ENCODE measurements around the gene IL3. TPM values are rescaled to one million over a fixed set of nuclear protein-coding genes. Genes with fewer than 3 reads are reported as not detected.
A peak's percentile ranks its signal among the peaks of the same experiment; 100 is the strongest.

Gene IL3
- total and polyA plus RNA-seq, 9 of the 15 experiments (the other 6 are each of a cell fraction or from before 2014, with no cell fraction given) = not detected

DNA sequence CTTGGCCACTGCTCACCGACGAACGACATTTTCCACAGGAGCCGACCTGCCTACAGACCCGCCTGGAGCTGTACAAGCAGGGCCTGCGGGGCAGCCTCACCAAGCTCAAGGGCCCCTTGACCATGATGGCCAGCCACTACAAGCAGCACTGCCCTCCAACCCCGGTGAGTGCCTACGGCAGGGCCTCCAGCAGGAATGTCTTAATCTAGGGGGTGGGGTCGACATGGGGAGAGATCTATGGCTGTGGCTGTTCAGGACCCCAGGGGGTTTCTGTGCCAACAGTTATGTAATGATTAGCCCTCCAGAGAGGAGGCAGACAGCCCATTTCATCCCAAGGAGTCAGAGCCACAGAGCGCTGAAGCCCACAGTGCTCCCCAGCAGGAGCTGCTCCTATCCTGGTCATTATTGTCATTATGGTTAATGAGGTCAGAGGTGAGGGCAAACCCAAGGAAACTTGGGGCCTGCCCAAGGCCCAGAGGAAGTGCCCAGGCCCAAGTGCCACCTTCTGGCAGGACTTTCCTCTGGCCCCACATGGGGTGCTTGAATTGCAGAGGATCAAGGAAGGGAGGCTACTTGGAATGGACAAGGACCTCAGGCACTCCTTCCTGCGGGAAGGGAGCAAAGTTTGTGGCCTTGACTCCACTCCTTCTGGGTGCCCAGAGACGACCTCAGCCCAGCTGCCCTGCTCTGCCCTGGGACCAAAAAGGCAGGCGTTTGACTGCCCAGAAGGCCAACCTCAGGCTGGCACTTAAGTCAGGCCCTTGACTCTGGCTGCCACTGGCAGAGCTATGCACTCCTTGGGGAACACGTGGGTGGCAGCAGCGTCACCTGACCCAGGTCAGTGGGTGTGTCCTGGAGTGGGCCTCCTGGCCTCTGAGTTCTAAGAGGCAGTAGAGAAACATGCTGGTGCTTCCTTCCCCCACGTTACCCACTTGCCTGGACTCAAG, 14.6 kb downstream of the IL3 start:
- no peaks in the 10 kb centered on the region for H4K20me1 ChIP-seq (replicated peaks; ENCODE audit: control insufficient read depth, insufficient read depth, low read length)
- ATAC-seq = peak; percentile 63
- H3K79me2 ChIP-seq (ENCODE audit: control insufficient read depth, insufficient read depth, low read length) = no peaks in the 10 kb centered on the region
- no peaks in the 10 kb centered on the region for H3K9me3 ChIP-seq (replicated peaks; ENCODE audit: control insufficient read depth, insufficient read depth, low read depth, low read length)
- intact Hi-C loops (cut with micrococcal nuclease) = loop anchor here (5.0 kb wide), 1 partner anchor 37 kb away; no protein-coding TSS in a partner anchor
- no peaks in the 10 kb centered on the region for H3K9me1 ChIP-seq (ENCODE audit: control insufficient read depth, insufficient read depth, low read length)
- peak; percentile 53 to 72 (median 66) for DNase-seq (ENCODE audit: extremely low read depth in 1 of 4, low spot score in 3 of 4)
- POLR2A ChIA-PET = interaction anchor here (0.6 to 1.1 kb wide), 6 partner anchors 10 to 302 kb away, joined by 3 to 4 read pairs (median 4); no protein-coding TSS in a partner anchor
- H3K27me3 ChIP-seq (ENCODE audit: control insufficient read depth in 2 of 2, insufficient read depth in 2 of 2, low read length in 2 of 2) = no peaks in the 10 kb centered on the region
- peaks cover 26 to 50% of the 10 kb centered on the region in 2 experiments for H3K4me1 ChIP-seq (replicated peaks in 1 of 2; ENCODE audit: control insufficient read depth in 2 of 2, insufficient read depth in 2 of 2, low read length in 2 of 2)
- no peak overlapping the region for H3K27ac ChIP-seq (ENCODE audit: extremely low read depth, low read depth, low read length)
- peak; percentile 44 for FAIRE-seq
- H3K36me3 ChIP-seq (ENCODE audit: control insufficient read depth, insufficient read depth, low read length) = no peaks in the 10 kb centered on the region
- 65% methylated on average over 11 of the region's 16 CpGs for WGBS (ENCODE audit: insufficient coverage, low coverage, missing lambda C conversion rate)
- no peak overlapping the region for H3K4me2 ChIP-seq (ENCODE audit: insufficient read depth, low read length)
- in situ Hi-C loops (cut with MboI) = loop anchor here (25.0 kb wide), 1 partner anchor 312 kb away; no protein-coding TSS in a partner anchor
- H2AFZ ChIP-seq (ENCODE audit: low read depth, low read length) = peak overlapping the region; percentile 21; the same call in 1 of the 2 replicates
- no TSS peak for BruUV-seq (replicated peaks)
- CTCF ChIA-PET (ENCODE audit: low intra/inter-chr PET ratio) = no interaction called here
- peak overlapping the region in 1 of 2 experiments; percentile 83; a peak in 2 of 4 replicates for H3K9ac ChIP-seq (ENCODE audit: insufficient read depth in 1 of 2, low read depth in 2 of 2, low read length in 2 of 2)
- H3K4me3 ChIP-seq = no peak overlapping the region
- peak; percentile 19; the same call in 1 of the 2 replicates for TF ChIP-seq BHLHE40 (IDR thresholded peaks at IDR 0.05; ENCODE audit: low read length)
- peak; percentile 43; the same call in 1 of the 2 replicates for TF ChIP-seq NR2C1 (IDR thresholded peaks at IDR 0.05)
- TF ChIP-seq NR2C1 (tag; IDR thresholded peaks at IDR 0.05) = 0 out of 2 replicates have a peak, but pooled peaks have one; percentile 72
- TF ChIP-seq PHF20 (IDR thresholded peaks at IDR 0.05; ENCODE audit: partially characterized antibody) = no peak
- no peak for TF ChIP-seq ZNF3 (CRISPR knock-in tag; IDR thresholded peaks at IDR 0.05)
- no peak for TF ChIP-seq POLR2AphosphoS2 (IDR thresholded peaks at IDR 0.05; ENCODE audit: low read length)
- TF ChIP-seq, protein P1, sequence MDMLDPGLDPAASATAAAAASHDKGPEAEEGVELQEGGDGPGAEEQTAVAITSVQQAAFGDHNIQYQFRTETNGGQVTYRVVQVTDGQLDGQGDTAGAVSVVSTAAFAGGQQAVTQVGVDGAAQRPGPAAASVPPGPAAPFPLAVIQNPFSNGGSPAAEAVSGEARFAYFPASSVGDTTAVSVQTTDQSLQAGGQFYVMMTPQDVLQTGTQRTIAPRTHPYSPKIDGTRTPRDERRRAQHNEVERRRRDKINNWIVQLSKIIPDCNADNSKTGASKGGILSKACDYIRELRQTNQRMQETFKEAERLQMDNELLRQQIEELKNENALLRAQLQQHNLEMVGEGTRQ (CRISPR knock-in tag; IDR thresholded peaks at IDR 0.05) = peak; percentile 84
- TF ChIP-seq, protein P2, sequence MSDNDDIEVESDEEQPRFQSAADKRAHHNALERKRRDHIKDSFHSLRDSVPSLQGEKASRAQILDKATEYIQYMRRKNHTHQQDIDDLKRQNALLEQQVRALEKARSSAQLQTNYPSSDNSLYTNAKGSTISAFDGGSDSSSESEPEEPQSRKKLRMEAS (CRISPR knock-in tag; IDR thresholded peaks at IDR 0.05) = peak; percentile 68
- TF ChIP-seq, protein P3, sequence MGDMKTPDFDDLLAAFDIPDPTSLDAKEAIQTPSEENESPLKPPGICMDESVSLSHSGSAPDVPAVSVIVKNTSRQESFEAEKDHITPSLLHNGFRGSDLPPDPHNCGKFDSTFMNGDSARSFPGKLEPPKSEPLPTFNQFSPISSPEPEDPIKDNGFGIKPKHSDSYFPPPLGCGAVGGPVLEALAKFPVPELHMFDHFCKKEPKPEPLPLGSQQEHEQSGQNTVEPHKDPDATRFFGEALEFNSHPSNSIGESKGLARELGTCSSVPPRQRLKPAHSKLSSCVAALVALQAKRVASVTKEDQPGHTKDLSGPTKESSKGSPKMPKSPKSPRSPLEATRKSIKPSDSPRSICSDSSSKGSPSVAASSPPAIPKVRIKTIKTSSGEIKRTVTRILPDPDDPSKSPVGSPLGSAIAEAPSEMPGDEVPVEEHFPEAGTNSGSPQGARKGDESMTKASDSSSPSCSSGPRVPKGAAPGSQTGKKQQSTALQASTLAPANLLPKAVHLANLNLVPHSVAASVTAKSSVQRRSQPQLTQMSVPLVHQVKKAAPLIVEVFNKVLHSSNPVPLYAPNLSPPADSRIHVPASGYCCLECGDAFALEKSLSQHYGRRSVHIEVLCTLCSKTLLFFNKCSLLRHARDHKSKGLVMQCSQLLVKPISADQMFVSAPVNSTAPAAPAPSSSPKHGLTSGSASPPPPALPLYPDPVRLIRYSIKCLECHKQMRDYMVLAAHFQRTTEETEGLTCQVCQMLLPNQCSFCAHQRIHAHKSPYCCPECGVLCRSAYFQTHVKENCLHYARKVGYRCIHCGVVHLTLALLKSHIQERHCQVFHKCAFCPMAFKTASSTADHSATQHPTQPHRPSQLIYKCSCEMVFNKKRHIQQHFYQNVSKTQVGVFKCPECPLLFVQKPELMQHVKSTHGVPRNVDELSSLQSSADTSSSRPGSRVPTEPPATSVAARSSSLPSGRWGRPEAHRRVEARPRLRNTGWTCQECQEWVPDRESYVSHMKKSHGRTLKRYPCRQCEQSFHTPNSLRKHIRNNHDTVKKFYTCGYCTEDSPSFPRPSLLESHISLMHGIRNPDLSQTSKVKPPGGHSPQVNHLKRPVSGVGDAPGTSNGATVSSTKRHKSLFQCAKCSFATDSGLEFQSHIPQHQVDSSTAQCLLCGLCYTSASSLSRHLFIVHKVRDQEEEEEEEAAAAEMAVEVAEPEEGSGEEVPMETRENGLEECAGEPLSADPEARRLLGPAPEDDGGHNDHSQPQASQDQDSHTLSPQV (IDR thresholded peaks at IDR 0.05) = peak; percentile 81
- TF ChIP-seq CBX8 (IDR thresholded peaks at IDR 0.05; ENCODE audit: borderline replicate concordance, extremely low read depth, low read depth, low read length, poor library complexity, severe bottlenecking) = no peak
- TF ChIP-seq SMAD4 (CRISPR knock-in tag; conservative IDR thresholded peaks at IDR 0.05) = 0 out of 2 replicates have a peak, but pooled peaks have one; percentile 39
- peak; percentile 49; the same call in 1 of the 2 replicates for TF ChIP-seq KLF13 (tag; IDR thresholded peaks at IDR 0.05; ENCODE audit: borderline replicate concordance, low read depth)

All from K562 (cell line).